Naive thymus-derived CD8-positive, alpha-beta T cell (primary cell): ENCODE measurements around the gene GALNT10. TPM values are rescaled to one million over a fixed set of nuclear protein-coding genes. Genes with fewer than 3 reads are reported as not detected.

ENCODE experiments used
- ATAC-seq, 2 donors: fragments of 150-1000 bp; cut with Tn5 transposase in 1 of 2; sonication (Bioruptor Pico), chemical (Tn5 transposase) in 1 of 2; 1 replicate in 1 of 2; 2 replicates in 1 of 2; pipeline ENCODE4 v1.10.0; 2021; ENCODE audit warnings: mild to moderate bottlenecking in 2 of 2, moderate library complexity in 2 of 2
- POLR2A ChIA-PET: fragments of 350-600 bp; sonication (Branson Sonifier 250); formaldehyde crosslinking; loops from one replicate; lab custom pipeline; 2021; ENCODE audit warnings: antibody characterized with exemption; lab: Charles Lee
- DNase-seq, 10 donors: peaks; one replicate each; pipeline versions ENCODE4 v3.0.0 to v3.0.0-alpha.2; 2020 to 2022
- H3K27ac Mint-ChIP-seq, 10 donors: one replicate each; pipeline ENCODE4 v1.8.0; 2020 to 2022; ENCODE audit warnings: mild to moderate bottlenecking in 10 of 10, mixed read lengths in 10 of 10, moderate library complexity in 4 of 10, inconsistent platforms in 1 of 10
- H3K27me3 Mint-ChIP-seq, 5 donors: one replicate each; pipeline ENCODE4 v1.8.0; 2021 to 2022; ENCODE audit warnings: mixed read lengths in 5 of 5
- H3K36me3 Mint-ChIP-seq, 3 donors: one replicate each; pipeline ENCODE4 v1.8.0; 2020 to 2022; ENCODE audit warnings: mixed read lengths in 3 of 3, mild to moderate bottlenecking in 2 of 3, inconsistent platforms in 1 of 3
- H3K4me1 Mint-ChIP-seq, 4 donors: one replicate each; pipeline ENCODE4 v1.8.0; 2021 to 2022; ENCODE audit warnings: mixed read lengths in 4 of 4
- H3K4me3 Mint-ChIP-seq, 10 donors: one replicate each; pipeline ENCODE4 v1.8.0; 2020 to 2022; ENCODE audit warnings: mild to moderate bottlenecking in 10 of 10, mixed read lengths in 10 of 10, moderate library complexity in 6 of 10, inconsistent platforms in 1 of 10
- H3K9me3 Mint-ChIP-seq, 9 donors: one replicate each; pipeline ENCODE4 v1.8.0; 2020 to 2022; ENCODE audit warnings: mixed read lengths in 9 of 9, mild to moderate bottlenecking in 3 of 9, inconsistent platforms in 1 of 9, moderate library complexity in 1 of 9
- polyA plus RNA-seq, 3 donors: library from polyadenylated mRNA; unstranded; fragments of 300-500 nt; fragmentation: Illumina TruSeq; gene quantifications; one replicate each; pipeline ENCODE4 v1.2.3, GENCODE V29; 2021
- total RNA-seq, 8 experiments: library from RNA in 2 of 8; stranded (reverse) in 2 of 8; gene quantifications; one replicate each; pipeline ENCODE4 v1.2.3 and lab custom pipeline; 2021 to 2026

The GALNT10 gene
- total and polyA plus RNA-seq, 5 experiments from 2014 or later = 6.9 to 51.1 (median 15.8) TPM

- Mint-ChIP-seq H3K4me3 (no peak overlapping the region), H3K27ac (peak overlapping the region in 1 of 10 donors; percentile 10), H3K9me3 (no peaks in the 10 kb centered on the region), H3K36me3 (peaks cover 0 to 13% (median 10%) of the 10 kb centered on the region in 3 donors), H3K27me3 (no peaks in the 10 kb centered on the region), H3K4me1 (peaks cover 12 to 26% (median 18%) of the 10 kb centered on the region in 4 donors)
- DNase-seq = no peak
- ATAC-seq = no peak
- POLR2A ChIA-PET = no interaction called here
These were observed 123.0 kb downstream of the GALNT10 start for GRCh38 chr5:154313360-154314017.

GRCh38 chr5:154315196-154315595 is 124.7 kb downstream of the GALNT10 start:
- H3K27me3 Mint-ChIP-seq = no peaks in the 10 kb centered on the region
- DNase-seq (no peak), ATAC-seq (no peak)
- no peak overlapping the region for H3K4me3 Mint-ChIP-seq
- H3K27ac Mint-ChIP-seq = no peak overlapping the region
- H3K36me3 Mint-ChIP-seq = peaks cover 0 to 12% (median 6%) of the 10 kb centered on the region in 3 donors
- H3K9me3 Mint-ChIP-seq = no peaks in the 10 kb centered on the region
- peaks cover 0 to 19% (median 6%) of the 10 kb centered on the region in 4 donors for H3K4me1 Mint-ChIP-seq
- POLR2A ChIA-PET = no interaction called here

GRCh38 chr5:154315756-154316155 is 125.2 kb downstream of the GALNT10 start:
- POLR2A ChIA-PET = no interaction called here
- peaks cover 0 to 10% (median 6%) of the 10 kb centered on the region in 3 donors for H3K36me3 Mint-ChIP-seq
- ATAC-seq (no peak), DNase-seq (no peak)
- H3K4me1 Mint-ChIP-seq = peaks cover 0 to 19% (median 7%) of the 10 kb centered on the region in 4 donors
- no peak overlapping the region for H3K27ac Mint-ChIP-seq
- no peaks in the 10 kb centered on the region for H3K27me3 Mint-ChIP-seq
- no peaks in the 10 kb centered on the region for H3K9me3 Mint-ChIP-seq
- no peak overlapping the region for H3K4me3 Mint-ChIP-seq

GRCh38 chr5:154316223-154316935 is 125.8 kb downstream of the GALNT10 start:
- Mint-ChIP-seq H3K27ac (no peak overlapping the region), H3K4me1 (peaks cover 0 to 19% (median 6%) of the 10 kb centered on the region in 4 donors), H3K36me3 (peaks cover 0 to 11% (median 10%) of the 10 kb centered on the region in 3 donors), H3K4me3 (no peak overlapping the region), H3K27me3 (no peaks in the 10 kb centered on the region), H3K9me3 (no peaks in the 10 kb centered on the region)
- POLR2A ChIA-PET = no interaction called here
- ATAC-seq (no peak), DNase-seq (no peak)

- no peak for ATAC-seq
These were observed 127.4 kb downstream of the GALNT10 start for GRCh38 chr5:154317916-154318315.

GRCh38 chr5:154318691-154319090 is 128.2 kb downstream of the GALNT10 start:
- Mint-ChIP-seq H3K27me3 (no peaks in the 10 kb centered on the region), H3K9me3 (no peaks in the 10 kb centered on the region), H3K27ac (no peak overlapping the region), H3K4me1 (peaks cover 0 to 14% (median 5%) of the 10 kb centered on the region in 4 donors), H3K4me3 (no peak overlapping the region), H3K36me3 (peaks cover 0 to 20% (median 10%) of the 10 kb centered on the region in 3 donors)
- DNase-seq (no peak), ATAC-seq (no peak)
- POLR2A ChIA-PET = no interaction called here

More at GRCh38 chr5:154317916-154318315, 127.4 kb downstream of the GALNT10 start:
- Mint-ChIP-seq H3K27me3 (no peaks in the 10 kb centered on the region), H3K9me3 (no peaks in the 10 kb centered on the region), H3K4me1 (peaks cover 0 to 14% (median 5%) of the 10 kb centered on the region in 4 donors), H3K27ac (peak overlapping the region in 1 of 10 donors; percentile 49), H3K36me3 (peaks cover 0 to 19% (median 10%) of the 10 kb centered on the region in 3 donors), H3K4me3 (no peak overlapping the region)
- no peak for DNase-seq
- POLR2A ChIA-PET = no interaction called here

GRCh38 chr5:154319736-154320135 is 129.2 kb downstream of the GALNT10 start:
- Mint-ChIP-seq H3K4me1 (peaks cover 0 to 14% (median 5%) of the 10 kb centered on the region in 4 donors), H3K27ac (no peak overlapping the region), H3K9me3 (no peaks in the 10 kb centered on the region), H3K4me3 (no peak overlapping the region), H3K36me3 (peaks cover 0 to 26% (median 18%) of the 10 kb centered on the region in 3 donors), H3K27me3 (no peaks in the 10 kb centered on the region)
- DNase-seq (no peak), ATAC-seq (no peak)
- POLR2A ChIA-PET = no interaction called here

GRCh38 chr5:154320224-154321089 is 129.9 kb downstream of the GALNT10 start:
- no peak for DNase-seq
- Mint-ChIP-seq H3K27me3 (no peaks in the 10 kb centered on the region), H3K4me1 (peaks cover 0 to 12% (median 5%) of the 10 kb centered on the region in 4 donors), H3K9me3 (no peaks in the 10 kb centered on the region), H3K27ac (peak overlapping the region in 2 of 10 donors; percentile 13 to 78), H3K36me3 (peaks cover 0 to 26% (median 13%) of the 10 kb centered on the region in 3 donors), H3K4me3 (no peak overlapping the region)
- POLR2A ChIA-PET = no interaction called here
- no peak for ATAC-seq

GRCh38 chr5:154321546-154321945 is 131.0 kb downstream of the GALNT10 start:
- ATAC-seq (no peak), DNase-seq (no peak)
- POLR2A ChIA-PET = no interaction called here
- H3K4me3 Mint-ChIP-seq = no peak overlapping the region
- peaks cover 0 to 26% (median 10%) of the 10 kb centered on the region in 3 donors for H3K36me3 Mint-ChIP-seq
- peaks cover 0 to 10% (median 5%) of the 10 kb centered on the region in 4 donors for H3K4me1 Mint-ChIP-seq
- H3K27me3 Mint-ChIP-seq = no peaks in the 10 kb centered on the region
- H3K9me3 Mint-ChIP-seq = no peaks in the 10 kb centered on the region
- no peak overlapping the region for H3K27ac Mint-ChIP-seq

- ATAC-seq = no peak
- Mint-ChIP-seq H3K36me3 (peaks cover 0 to 28% (median 11%) of the 10 kb centered on the region in 3 donors), H3K4me3 (no peak overlapping the region), H3K9me3 (no peaks in the 10 kb centered on the region), H3K27me3 (no peaks in the 10 kb centered on the region), H3K4me1 (peaks cover 0 to 4% (median 0%) of the 10 kb centered on the region in 4 donors), H3K27ac (peak overlapping the region in 1 of 10 donors; percentile 27)
- DNase-seq = no peak
- POLR2A ChIA-PET = no interaction called here
These were observed 133.5 kb downstream of the GALNT10 start for GRCh38 chr5:154324033-154324432.

- ATAC-seq (no peak), DNase-seq (no peak)
- peaks cover 0 to 2% (median 0%) of the 10 kb centered on the region in 4 donors for H3K4me1 Mint-ChIP-seq
- H3K27me3 Mint-ChIP-seq = no peaks in the 10 kb centered on the region
- H3K4me3 Mint-ChIP-seq = no peak overlapping the region
- POLR2A ChIA-PET = no interaction called here
- H3K36me3 Mint-ChIP-seq = peaks cover 0 to 40% (median 20%) of the 10 kb centered on the region in 3 donors
- H3K27ac Mint-ChIP-seq = no peak overlapping the region
- H3K9me3 Mint-ChIP-seq = no peaks in the 10 kb centered on the region
These were observed 135.0 kb downstream of the GALNT10 start for GRCh38 chr5:154325566-154325965.

- POLR2A ChIA-PET = no interaction called here
- no peak overlapping the region for H3K4me3 Mint-ChIP-seq
- H3K27me3 Mint-ChIP-seq = no peaks in the 10 kb centered on the region
- H3K9me3 Mint-ChIP-seq = no peaks in the 10 kb centered on the region
- DNase-seq = no peak
- ATAC-seq = no peak
- no peak overlapping the region for H3K27ac Mint-ChIP-seq
- H3K36me3 Mint-ChIP-seq = peaks cover 8 to 53% (median 29%) of the 10 kb centered on the region in 3 donors
- no peaks in the 10 kb centered on the region for H3K4me1 Mint-ChIP-seq
These were observed 138.5 kb downstream of the GALNT10 start for GRCh38 chr5:154329062-154329461.
